Keratinocyte (primary cell): ENCODE measurements around the gene PCDH9. TPM values are rescaled to one million over a fixed set of nuclear protein-coding genes. Genes with fewer than 3 reads are reported as not detected.

ENCODE experiments used
- DNase-seq: peaks from one replicate; pipeline ENCODE4 v3.0.0-alpha.2; 2011; ENCODE audit warnings: low read depth, missing footprints, low spot score
- FAIRE-seq: peaks from 2 replicates; lab custom pipeline; 2011; peaks lifted over from hg19 to GRCh38; lab: Jason Lieb, UNC
- H2AFZ ChIP-seq: 2 replicates; pipeline ENCODE4 v1.6.0; 2012; ENCODE audit warnings: low read length, control low read depth, inconsistent platforms; ENCODE audit not compliant: control insufficient read depth
- H3K27ac ChIP-seq: 2 replicates; pipeline ENCODE4 v1.5.1; 2011; ENCODE audit warnings: low read length; ENCODE audit not compliant: control insufficient read depth, insufficient read depth
- H3K27me3 ChIP-seq: 3 replicates; pipeline ENCODE4 v1.6.0; 2011; ENCODE audit warnings: low read length; ENCODE audit not compliant: control insufficient read depth, insufficient read depth; ENCODE audit errors: extremely low read depth
- H3K36me3 ChIP-seq, 2 experiments: 2 replicates in 1 of 2; 3 replicates in 1 of 2; pipeline ENCODE4 v1.5.1; 2011; ENCODE audit warnings: low read length in 2 of 2, mild to moderate bottlenecking in 1 of 2; ENCODE audit not compliant: control insufficient read depth in 2 of 2, insufficient read depth in 2 of 2; ENCODE audit errors: extremely low read depth in 1 of 2
- H3K4me1 ChIP-seq: 3 replicates; pipeline ENCODE4 v1.5.1; 2011; ENCODE audit warnings: low read length; ENCODE audit not compliant: control insufficient read depth, insufficient read depth; ENCODE audit errors: extremely low read depth
- H3K4me2 ChIP-seq: 3 replicates; pipeline ENCODE4 v1.6.0; 2011; ENCODE audit warnings: low read depth, low read length; ENCODE audit not compliant: control insufficient read depth, insufficient read depth; ENCODE audit errors: extremely low read depth
- H3K4me3 ChIP-seq, 3 experiments: fragments of 200-600 bp in 1 of 3; sonication (generic) in 1 of 3; 2 replicates in 2 of 3; 3 replicates in 1 of 3; pipeline ENCODE4 v1.5.1; 2011 to 2016; ENCODE audit warnings: low read length in 3 of 3, mild to moderate bottlenecking in 3 of 3, control low read depth in 2 of 3, inconsistent platforms in 1 of 3, low read depth in 1 of 3, mixed read lengths in 1 of 3, mixed run types in 1 of 3, moderate library complexity in 1 of 3; ENCODE audit not compliant: control insufficient read depth in 2 of 3, insufficient read depth in 2 of 3; ENCODE audit errors: extremely low read depth in 1 of 3
- H3K79me2 ChIP-seq: 2 replicates; pipeline ENCODE4 v1.6.0; 2012; ENCODE audit warnings: low read length; ENCODE audit not compliant: control insufficient read depth, insufficient read depth
- H3K9ac ChIP-seq: 3 replicates; pipeline ENCODE4 v1.6.0; 2011; ENCODE audit warnings: low read length; ENCODE audit not compliant: control insufficient read depth, insufficient read depth; ENCODE audit errors: extremely low read depth
- H3K9me1 ChIP-seq: 3 replicates; pipeline ENCODE4 v1.6.0; 2011; ENCODE audit warnings: low read length; ENCODE audit not compliant: control insufficient read depth, insufficient read depth; ENCODE audit errors: extremely low read depth
- H3K9me3 ChIP-seq: 2 replicates; pipeline ENCODE4 v1.5.1; 2012; ENCODE audit warnings: low read depth, low read length; ENCODE audit not compliant: control insufficient read depth
- H4K20me1 ChIP-seq: 3 replicates; pipeline ENCODE4 v1.6.0; 2011; ENCODE audit warnings: low read length; ENCODE audit not compliant: control insufficient read depth, insufficient read depth; ENCODE audit errors: extremely low read depth
- CTCF ChIP-seq, 3 experiments: IDR thresholded peaks in 1 of 3; conservative IDR thresholded peaks in 1 of 3; optimal IDR thresholded peaks in 1 of 3; 2 replicates in 2 of 3; 3 replicates in 1 of 3; pipeline versions ENCODE3 to v1.5.1; 2011; ENCODE audit warnings: low read length in 3 of 3, mild to moderate bottlenecking in 3 of 3, moderate library complexity in 2 of 3, control low read depth in 1 of 3, inconsistent platforms in 1 of 3; ENCODE audit not compliant: insufficient read depth in 2 of 3; ENCODE audit errors: extremely low read depth in 1 of 3
- EZH2 ChIP-seq: IDR thresholded peaks from one replicate; pipeline ENCODE4 v1.6.1; 2012; ENCODE audit warnings: inconsistent platforms, mild to moderate bottlenecking, low read length, moderate library complexity
- dilution Hi-C: fragments of 300-500 bp; cut with MboI; formaldehyde crosslinking; loops from one replicate; pipeline ENCODE4 v1.7.0; 2020; ENCODE audit warnings: low sequenced_read_pairs; ENCODE audit not compliant: extremely low pct_ligation_motif_present
- polyA plus RNA-seq, 5 experiments: library from polyadenylated mRNA; depleted of rRNA in 3 of 5; stranded (reverse) in 3 of 5; stranded (forward) in 1 of 5; unstranded in 1 of 5; fragments of >200 nt; gene quantifications; 1 replicate in 1 of 5; 2 replicates in 3 of 5; 3 replicates in 1 of 5; pipeline versions ENCODE4 v1.2.1 to v1.2.3, GENCODE V29; 2011 to 2012; ENCODE audit warnings: missing spikeins in 2 of 5, low read depth in 1 of 5, low replicate concordance in 1 of 5

Gene PCDH9
- polyA plus RNA-seq, 1 donor (not counting 4 experiments of a cell fraction or from before 2014, with no cell fraction given), result 0.21 TPM

DNA sequence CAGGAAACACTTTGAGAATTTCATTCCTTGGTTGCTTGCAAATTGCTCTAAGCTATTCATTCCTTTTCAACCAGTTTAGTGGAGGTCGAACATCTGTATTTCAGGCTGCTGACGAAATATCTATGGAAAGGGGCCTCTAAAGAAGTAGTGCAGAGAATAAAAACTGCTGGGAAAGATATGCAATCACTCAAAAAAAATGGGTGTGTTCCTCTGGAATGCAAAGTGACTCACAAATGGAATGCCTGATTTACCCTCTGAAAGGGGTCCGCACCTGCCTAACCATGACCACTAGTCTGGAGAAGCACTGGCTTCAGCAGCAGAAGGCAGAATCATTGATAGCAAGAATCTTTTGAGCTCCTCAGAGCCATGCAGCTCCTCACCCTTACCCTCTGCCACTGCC, 129.4 kb downstream of the PCDH9 start:
- no peak overlapping the region for H3K9ac ChIP-seq
- no peaks in the 10 kb centered on the region for H3K9me3 ChIP-seq
- TF ChIP-seq CTCF (optimal IDR thresholded peaks at IDR 0.05 in 1 of 3, IDR thresholded peaks at IDR 0.05 in 1 of 3, conservative IDR thresholded peaks at IDR 0.05 in 1 of 3; ENCODE audit: extremely low read depth in 1 of 3, insufficient read depth in 2 of 3, low read length in 3 of 3), result no peak
- no peak for TF ChIP-seq EZH2
- no peak for FAIRE-seq
- H3K4me2 ChIP-seq, result no peak overlapping the region
- H2AFZ ChIP-seq, result no peak overlapping the region
- no peak overlapping the region for H3K27ac ChIP-seq
- dilution Hi-C loops, result no loop called here
- no peaks in the 10 kb centered on the region for H3K36me3 ChIP-seq
- no peak for DNase-seq
- no peaks in the 10 kb centered on the region for H4K20me1 ChIP-seq
- H3K27me3 ChIP-seq, result no peaks in the 10 kb centered on the region
- H3K9me1 ChIP-seq, result no peaks in the 10 kb centered on the region
- no peaks in the 10 kb centered on the region for H3K79me2 ChIP-seq
- H3K4me3 ChIP-seq, result no peak overlapping the region
- peaks cover 4% of the 10 kb centered on the region for H3K4me1 ChIP-seq

DNA sequence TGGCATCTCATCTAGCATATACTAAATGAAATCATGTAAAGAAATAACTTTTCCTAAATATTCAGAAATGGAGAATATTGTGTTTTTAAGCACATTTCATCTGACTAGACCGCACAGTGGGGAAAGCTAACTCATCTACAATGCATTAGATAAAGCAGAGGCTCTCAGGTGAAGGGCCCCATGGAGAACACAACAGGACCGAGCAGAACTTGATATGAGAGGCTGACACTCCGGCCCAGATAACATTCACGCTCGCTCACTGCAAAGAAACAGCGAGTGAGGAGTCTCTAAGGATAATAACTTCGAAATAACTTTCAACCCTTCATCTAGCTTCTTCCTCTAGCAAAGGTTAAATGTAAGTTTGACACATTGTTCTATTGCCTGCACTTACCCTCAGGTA, 130.6 kb downstream of the PCDH9 start:
- FAIRE-seq, result no peak
- Histone ChIP-seq H3K9me3 (no peaks in the 10 kb centered on the region), H3K4me2 (no peak overlapping the region), H3K27me3 (no peaks in the 10 kb centered on the region), H2AFZ (no peak overlapping the region), H3K4me1 (peaks cover 4% of the 10 kb centered on the region), H4K20me1 (no peaks in the 10 kb centered on the region), H3K36me3 (no peaks in the 10 kb centered on the region), H3K79me2 (no peaks in the 10 kb centered on the region), H3K9ac (no peak overlapping the region), H3K9me1 (no peaks in the 10 kb centered on the region), H3K27ac (no peak overlapping the region), H3K4me3 (no peak overlapping the region)
- dilution Hi-C loops, result no loop called here
- TF ChIP-seq CTCF (optimal IDR thresholded peaks at IDR 0.05 in 1 of 3, IDR thresholded peaks at IDR 0.05 in 1 of 3, conservative IDR thresholded peaks at IDR 0.05 in 1 of 3; ENCODE audit: extremely low read depth in 1 of 3, insufficient read depth in 2 of 3, low read length in 3 of 3) (no peak), EZH2 (no peak)
- DNase-seq, result no peak
